Measurements from ENCODE around the gene CLEC16A. TPM values are rescaled to one million over a fixed set of nuclear protein-coding genes. Genes with fewer than 3 reads are reported as not detected.
"Not testable (repeated sequence)": the region's sequence is repeated elsewhere in the genome, so short reads cannot be mapped to it uniquely, and the experiment has no call there.

The CLEC16A gene
- total RNA-seq, 1 donor from 2014 or later = 19.8 TPM

DNA sequence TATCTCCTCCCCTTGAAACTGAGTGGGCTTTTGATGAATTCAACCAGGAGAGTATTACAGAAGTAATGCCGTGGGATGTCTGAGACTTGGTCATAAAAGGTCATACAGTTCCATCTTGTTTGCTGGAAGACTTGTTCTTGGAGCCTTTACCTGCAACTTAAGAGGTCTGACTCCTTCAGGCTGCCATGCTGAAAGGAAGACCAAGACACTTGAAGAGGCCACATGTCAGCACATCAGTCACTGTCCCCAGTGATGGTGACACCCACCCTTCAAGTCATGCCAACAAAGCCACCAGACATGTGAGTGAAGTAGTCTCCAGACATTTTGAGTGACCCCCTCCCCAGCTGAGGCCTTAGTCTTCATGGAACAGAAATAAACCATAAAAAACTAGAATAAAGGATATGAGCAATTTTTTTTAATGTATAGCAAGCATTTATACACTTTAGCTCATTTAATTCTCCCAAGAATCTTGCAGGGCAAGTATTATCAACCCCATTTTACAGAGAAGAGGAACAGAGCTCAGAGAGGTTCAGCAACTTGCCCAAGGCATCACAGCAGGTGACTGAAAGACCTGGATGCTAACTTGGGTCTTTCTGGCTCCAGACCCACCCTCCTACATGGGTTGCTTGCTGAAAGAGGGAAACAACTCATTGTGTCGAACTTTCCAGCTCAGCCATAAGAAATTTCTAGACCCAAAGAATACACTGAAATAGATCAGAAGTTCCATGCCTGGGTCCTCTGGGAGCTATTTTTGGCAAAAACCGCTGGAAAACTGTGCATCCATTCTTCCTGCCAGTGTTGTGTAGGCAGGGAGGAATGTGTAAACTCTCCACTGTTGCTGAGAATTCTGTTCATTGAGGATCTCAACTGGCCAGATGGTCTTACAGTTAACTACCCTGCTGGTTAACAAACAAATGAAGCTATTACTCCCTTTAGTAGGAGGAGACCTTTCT lies 273.6 kb downstream of the CLEC16A start:
- TF ChIP-seq, protein P1, sequence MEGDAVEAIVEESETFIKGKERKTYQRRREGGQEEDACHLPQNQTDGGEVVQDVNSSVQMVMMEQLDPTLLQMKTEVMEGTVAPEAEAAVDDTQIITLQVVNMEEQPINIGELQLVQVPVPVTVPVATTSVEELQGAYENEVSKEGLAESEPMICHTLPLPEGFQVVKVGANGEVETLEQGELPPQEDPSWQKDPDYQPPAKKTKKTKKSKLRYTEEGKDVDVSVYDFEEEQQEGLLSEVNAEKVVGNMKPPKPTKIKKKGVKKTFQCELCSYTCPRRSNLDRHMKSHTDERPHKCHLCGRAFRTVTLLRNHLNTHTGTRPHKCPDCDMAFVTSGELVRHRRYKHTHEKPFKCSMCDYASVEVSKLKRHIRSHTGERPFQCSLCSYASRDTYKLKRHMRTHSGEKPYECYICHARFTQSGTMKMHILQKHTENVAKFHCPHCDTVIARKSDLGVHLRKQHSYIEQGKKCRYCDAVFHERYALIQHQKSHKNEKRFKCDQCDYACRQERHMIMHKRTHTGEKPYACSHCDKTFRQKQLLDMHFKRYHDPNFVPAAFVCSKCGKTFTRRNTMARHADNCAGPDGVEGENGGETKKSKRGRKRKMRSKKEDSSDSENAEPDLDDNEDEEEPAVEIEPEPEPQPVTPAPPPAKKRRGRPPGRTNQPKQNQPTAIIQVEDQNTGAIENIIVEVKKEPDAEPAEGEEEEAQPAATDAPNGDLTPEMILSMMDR (IDR thresholded peaks at IDR 0.05; ENCODE audit: insufficient read depth, low read length, poor library complexity, severe bottlenecking) = no peak

DNA sequence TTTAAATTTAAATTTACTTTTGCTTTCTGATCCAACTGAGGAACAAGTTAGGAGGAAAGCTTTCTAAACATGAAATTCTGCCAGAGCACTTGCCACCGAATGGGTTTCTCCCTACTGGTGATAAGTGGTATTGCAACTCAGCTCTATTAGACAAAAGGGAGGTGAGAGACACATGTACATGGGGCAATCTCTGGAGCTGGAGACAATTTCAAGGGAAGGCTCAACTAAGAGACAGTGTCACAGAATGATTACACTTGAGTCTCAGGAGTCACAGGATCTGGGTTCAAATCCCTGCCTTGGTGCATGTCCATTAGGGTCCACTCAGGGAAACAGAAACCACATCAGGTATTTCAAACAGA lies 274.2 kb downstream of the CLEC16A start:
- H3K27me3 ChIP-seq (ENCODE audit: control insufficient read depth, insufficient read depth, low read length) = no peaks in the 10 kb centered on the region
- no peaks in the 10 kb centered on the region for H3K36me3 ChIP-seq (ENCODE audit: control insufficient read depth, insufficient read depth, low read length)
- TF ChIP-seq, protein P1 (IDR thresholded peaks at IDR 0.05; ENCODE audit: insufficient read depth, low read length, poor library complexity, severe bottlenecking) = peak; percentile 48
- no peak for DNase-seq (ENCODE audit: low read depth)
- H3K4me3 ChIP-seq (ENCODE audit: low read depth, low read length) = no peak overlapping the region

More for the DNA sequence above, 273.6 kb downstream of the CLEC16A start:
- no peak for DNase-seq (ENCODE audit: low read depth)
- Histone ChIP-seq H3K27me3 (ENCODE audit: control insufficient read depth, insufficient read depth, low read length) (no peaks in the 10 kb centered on the region), H3K36me3 (ENCODE audit: control insufficient read depth, insufficient read depth, low read length) (no peaks in the 10 kb centered on the region), H3K4me3 (ENCODE audit: low read depth, low read length) (no peak overlapping the region)

DNA sequence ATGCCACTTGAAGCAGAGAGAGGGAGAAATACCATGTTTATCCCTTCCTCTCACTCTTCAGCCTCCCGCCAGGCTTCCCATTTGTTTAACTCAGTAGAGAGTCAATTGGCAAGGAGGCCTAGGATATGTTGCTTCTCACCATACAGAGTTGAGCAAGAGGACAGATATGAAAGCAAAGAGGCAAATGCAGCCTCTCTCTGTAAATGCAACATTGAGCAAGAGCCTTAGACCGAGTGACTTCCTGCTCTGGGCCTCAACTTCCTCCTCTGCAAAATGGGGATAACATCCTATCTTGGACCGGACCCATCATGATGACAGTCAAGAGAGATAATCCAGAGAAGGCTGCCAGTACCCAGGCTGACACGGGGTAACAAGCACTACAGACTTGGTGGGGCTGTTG lies 274.8 kb downstream of the CLEC16A start:
- no peak for DNase-seq (ENCODE audit: low read depth)
- TF ChIP-seq, protein P1 (IDR thresholded peaks at IDR 0.05; ENCODE audit: insufficient read depth, low read length, poor library complexity, severe bottlenecking) = no peak
- no peaks in the 10 kb centered on the region for H3K27me3 ChIP-seq (ENCODE audit: control insufficient read depth, insufficient read depth, low read length)

DNA sequence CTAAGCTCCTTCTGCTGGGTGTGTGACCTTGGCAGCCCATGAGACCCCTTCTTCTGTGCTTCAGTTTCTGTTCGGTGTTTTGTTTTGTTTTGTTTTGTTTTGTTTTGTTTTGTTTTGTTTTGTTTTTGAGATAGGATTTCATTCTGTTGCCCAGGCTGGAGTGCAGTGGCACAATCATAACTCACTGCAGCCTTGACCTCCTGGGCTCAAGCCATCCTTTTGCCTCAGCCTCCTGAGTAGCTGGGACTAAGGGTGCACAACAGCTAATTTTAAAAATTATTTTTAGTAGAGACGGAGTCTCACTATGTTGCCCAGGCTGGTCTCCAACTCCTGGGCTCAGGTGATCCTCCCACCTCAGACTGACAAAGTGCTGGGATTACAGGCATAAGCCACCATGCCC lies 276.1 kb downstream of the CLEC16A start:
- not testable (repeated sequence) for H3K27me3 ChIP-seq (ENCODE audit: control insufficient read depth, insufficient read depth, low read length); DNase-seq (ENCODE audit: low read depth); H3K4me3 ChIP-seq (ENCODE audit: low read depth, low read length); H3K36me3 ChIP-seq (ENCODE audit: control insufficient read depth, insufficient read depth, low read length)

More for the DNA sequence above, 274.8 kb downstream of the CLEC16A start:
- H3K36me3 ChIP-seq (ENCODE audit: control insufficient read depth, insufficient read depth, low read length) = no peaks in the 10 kb centered on the region
- H3K4me3 ChIP-seq (ENCODE audit: low read depth, low read length) = no peak overlapping the region

DNA sequence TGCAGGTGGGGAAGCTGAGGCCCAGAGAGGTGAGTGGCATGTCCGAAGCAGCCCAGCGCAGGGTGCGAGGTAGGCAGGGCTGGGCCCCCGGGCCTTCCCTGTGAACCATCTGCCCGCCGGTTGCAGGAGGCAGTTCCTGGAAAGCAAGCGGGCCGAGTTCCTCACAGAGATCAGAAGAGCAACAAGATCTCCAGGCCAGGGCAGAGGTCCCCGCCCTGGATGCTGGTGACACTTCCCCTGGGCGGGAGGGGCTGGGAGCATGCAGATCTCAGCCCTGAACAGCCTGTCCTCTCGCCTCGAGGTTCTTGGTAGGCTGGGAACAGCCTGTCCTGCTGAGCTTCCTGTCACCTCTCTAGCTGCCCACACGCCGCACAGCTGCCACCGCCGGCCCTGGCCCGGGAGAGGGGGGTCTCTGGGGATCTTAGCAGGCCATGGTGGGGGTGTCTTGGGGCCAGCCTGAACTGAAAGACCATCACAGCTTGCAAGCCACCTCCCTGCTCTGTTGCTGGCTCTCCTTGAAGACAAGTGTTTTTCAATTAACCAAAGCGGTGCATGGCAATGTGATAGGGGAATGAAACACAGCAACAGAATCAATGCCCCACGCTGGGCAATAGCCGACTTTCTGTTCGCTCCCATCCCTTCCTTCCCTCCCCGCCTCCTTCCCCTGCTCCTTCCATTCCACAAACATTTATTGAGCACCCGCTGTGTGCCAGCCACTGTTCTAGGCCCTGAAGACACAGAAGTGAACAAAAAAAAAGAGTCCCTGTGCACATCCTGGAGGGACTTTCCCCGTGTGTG lies 279.9 kb downstream of the CLEC16A start:
- H3K36me3 ChIP-seq (ENCODE audit: control insufficient read depth, insufficient read depth, low read length) = no peaks in the 10 kb centered on the region
- DNase-seq (ENCODE audit: low read depth) = no peak
- H3K4me3 ChIP-seq (ENCODE audit: low read depth, low read length) = no peak overlapping the region
- H3K27me3 ChIP-seq (ENCODE audit: control insufficient read depth, insufficient read depth, low read length) = no peaks in the 10 kb centered on the region
- TF ChIP-seq, protein P1 (IDR thresholded peaks at IDR 0.05; ENCODE audit: insufficient read depth, low read length, poor library complexity, severe bottlenecking) = no peak
